DND-41 (cell line): Measurements from ENCODE around the gene EPB41L4B.

ENCODE experiments used
- EZH2 ChIP-seq: IDR thresholded peaks from 3 replicates; pipeline ENCODE4 v1.6.1; 2012; ENCODE audit warnings: borderline replicate concordance, low read depth, mild to moderate bottlenecking, moderate library complexity, low read length, inconsistent platforms; ENCODE audit not compliant: severe bottlenecking
- TF ChIP-seq, protein P1 (sequence below): IDR thresholded peaks from 2 replicates; pipeline ENCODE4 v1.5.1; 2012; ENCODE audit warnings: borderline replicate concordance, low read length, moderate library complexity, mild to moderate bottlenecking; ENCODE audit not compliant: poor library complexity, severe bottlenecking; ENCODE audit errors: extremely low read depth

DNA sequence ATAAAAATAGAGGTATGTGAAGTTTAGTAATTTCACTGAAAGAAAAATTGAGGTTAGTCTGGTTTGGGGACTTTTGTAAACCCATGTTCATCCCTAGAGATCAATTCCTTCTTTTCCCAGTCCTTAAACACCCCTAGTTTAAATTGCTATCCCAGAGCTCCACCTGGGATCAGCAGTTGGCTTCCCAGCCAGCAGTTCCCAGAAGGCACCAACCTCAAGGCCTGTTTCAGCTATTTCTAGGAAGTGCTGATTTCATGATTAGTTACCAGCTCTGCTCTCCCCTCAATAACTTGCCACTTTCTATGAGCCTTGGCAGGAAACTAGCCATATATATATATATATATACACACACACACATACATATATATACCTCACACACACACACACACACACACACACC, 30.5 kb downstream of the EPB41L4B start:
- TF ChIP-seq, protein P1, sequence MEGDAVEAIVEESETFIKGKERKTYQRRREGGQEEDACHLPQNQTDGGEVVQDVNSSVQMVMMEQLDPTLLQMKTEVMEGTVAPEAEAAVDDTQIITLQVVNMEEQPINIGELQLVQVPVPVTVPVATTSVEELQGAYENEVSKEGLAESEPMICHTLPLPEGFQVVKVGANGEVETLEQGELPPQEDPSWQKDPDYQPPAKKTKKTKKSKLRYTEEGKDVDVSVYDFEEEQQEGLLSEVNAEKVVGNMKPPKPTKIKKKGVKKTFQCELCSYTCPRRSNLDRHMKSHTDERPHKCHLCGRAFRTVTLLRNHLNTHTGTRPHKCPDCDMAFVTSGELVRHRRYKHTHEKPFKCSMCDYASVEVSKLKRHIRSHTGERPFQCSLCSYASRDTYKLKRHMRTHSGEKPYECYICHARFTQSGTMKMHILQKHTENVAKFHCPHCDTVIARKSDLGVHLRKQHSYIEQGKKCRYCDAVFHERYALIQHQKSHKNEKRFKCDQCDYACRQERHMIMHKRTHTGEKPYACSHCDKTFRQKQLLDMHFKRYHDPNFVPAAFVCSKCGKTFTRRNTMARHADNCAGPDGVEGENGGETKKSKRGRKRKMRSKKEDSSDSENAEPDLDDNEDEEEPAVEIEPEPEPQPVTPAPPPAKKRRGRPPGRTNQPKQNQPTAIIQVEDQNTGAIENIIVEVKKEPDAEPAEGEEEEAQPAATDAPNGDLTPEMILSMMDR, result no peak
- TF ChIP-seq EZH2, result no peak
